ENCODE data around the gene SEMA4C.

The SEMA4C gene

DNA sequence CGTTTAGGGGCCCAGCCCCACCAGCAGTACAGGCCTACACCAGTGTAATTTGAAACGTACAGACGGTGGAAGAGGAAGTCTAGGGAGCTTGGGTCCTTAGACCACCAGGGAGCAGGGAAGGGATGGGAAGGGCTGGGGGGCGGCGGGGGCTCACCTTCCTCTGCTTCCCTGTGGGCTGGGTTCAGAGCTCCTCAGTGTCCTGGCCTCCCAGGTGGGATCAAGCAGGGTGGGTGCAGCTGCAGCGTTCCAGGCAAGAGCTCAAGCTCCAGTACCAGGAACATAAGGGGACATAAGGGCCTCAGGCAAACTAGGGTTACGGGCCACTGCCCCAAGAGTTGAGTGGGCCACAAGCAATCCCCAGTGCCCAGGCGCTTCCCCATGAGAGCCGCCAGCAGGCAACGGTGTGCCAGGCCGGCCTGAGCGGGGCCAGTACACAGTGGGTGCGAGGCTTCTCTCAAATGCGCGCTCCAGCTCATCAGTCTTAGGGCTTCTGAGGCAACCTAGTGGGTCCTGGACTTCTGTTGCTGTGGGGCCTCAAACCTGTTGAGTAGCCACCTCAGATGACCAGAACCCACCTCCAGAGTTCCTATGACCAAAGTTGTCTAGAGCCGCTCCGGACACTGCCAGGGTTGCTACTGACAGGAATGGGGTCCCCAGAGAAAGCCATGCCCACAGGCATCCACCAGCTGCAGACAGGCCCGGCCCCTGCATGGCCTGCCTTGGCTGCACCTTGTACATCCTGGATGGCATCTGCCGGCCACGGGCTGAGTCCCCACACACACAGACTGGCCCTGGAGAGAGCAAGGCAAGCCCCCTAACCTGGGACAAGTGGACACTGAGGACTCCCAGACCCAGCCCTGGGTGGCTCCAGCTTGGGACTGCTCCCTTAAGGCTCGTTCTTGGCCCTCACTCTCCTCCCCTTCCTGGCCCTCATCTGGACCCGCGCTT, 31.3 kb downstream of the SEMA4C start:
- in situ Hi-C loops (cut with MboI; ENCODE audit: low sequenced_read_pairs, unreplicated experiment) = no loop called here
- no peak for TF ChIP-seq CTCF (IDR thresholded peaks at IDR 0.05; ENCODE audit: borderline replicate concordance, control extremely low read depth, extremely low read depth, insufficient read depth, missing control alignments)
- no peak for DNase-seq (ENCODE audit: low spot score)

DNA sequence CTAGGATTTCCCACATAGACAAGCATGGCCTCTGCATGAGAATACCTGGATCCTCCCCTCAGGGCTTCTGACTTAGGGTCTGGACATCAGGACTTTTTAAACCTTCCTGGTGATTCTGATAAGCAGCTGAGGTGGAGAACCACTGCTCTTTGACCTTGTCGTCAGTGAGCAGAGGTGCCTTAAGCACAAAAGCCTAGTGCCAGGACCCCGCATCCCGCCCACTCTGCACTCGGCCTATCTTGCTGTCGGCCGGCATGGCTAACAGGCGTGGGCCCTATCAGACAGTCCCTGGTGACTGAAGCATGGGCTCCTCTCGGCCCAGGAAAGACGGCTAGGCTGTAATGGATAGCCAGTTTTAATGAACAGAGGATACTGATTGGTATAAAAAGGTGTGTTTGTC, 32.3 kb downstream of the SEMA4C start:
- TF ChIP-seq CTCF (IDR thresholded peaks at IDR 0.05; ENCODE audit: borderline replicate concordance, control extremely low read depth, extremely low read depth, insufficient read depth, missing control alignments) = no peak
- DNase-seq (ENCODE audit: low spot score) = no peak
- in situ Hi-C loops (cut with MboI; ENCODE audit: low sequenced_read_pairs, unreplicated experiment) = no loop called here

DNA sequence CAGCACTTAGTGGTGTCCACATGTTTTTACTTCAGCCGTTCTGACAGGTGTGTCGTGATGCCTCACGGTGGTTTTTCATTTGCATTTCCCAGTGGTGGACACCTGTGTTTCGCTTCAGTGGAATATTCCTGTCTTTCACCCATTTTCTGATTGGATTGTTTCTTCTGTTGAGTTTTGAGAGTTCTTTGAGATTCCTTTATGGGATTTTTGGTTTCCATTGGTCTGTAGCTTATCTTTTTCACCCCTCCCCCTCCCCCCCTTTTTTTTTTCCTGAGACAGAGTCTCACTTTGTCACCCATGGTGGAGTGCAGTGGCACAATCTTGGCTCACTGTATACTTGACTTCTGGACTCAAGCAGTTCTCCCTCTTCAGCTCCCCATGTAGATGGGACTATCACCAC, 34.0 kb downstream of the SEMA4C start:
- no peak for DNase-seq (ENCODE audit: low spot score)
- in situ Hi-C loops (cut with MboI; ENCODE audit: low sequenced_read_pairs, unreplicated experiment) = no loop called here
- no peak for TF ChIP-seq CTCF (IDR thresholded peaks at IDR 0.05; ENCODE audit: borderline replicate concordance, control extremely low read depth, extremely low read depth, insufficient read depth, missing control alignments)

DNA sequence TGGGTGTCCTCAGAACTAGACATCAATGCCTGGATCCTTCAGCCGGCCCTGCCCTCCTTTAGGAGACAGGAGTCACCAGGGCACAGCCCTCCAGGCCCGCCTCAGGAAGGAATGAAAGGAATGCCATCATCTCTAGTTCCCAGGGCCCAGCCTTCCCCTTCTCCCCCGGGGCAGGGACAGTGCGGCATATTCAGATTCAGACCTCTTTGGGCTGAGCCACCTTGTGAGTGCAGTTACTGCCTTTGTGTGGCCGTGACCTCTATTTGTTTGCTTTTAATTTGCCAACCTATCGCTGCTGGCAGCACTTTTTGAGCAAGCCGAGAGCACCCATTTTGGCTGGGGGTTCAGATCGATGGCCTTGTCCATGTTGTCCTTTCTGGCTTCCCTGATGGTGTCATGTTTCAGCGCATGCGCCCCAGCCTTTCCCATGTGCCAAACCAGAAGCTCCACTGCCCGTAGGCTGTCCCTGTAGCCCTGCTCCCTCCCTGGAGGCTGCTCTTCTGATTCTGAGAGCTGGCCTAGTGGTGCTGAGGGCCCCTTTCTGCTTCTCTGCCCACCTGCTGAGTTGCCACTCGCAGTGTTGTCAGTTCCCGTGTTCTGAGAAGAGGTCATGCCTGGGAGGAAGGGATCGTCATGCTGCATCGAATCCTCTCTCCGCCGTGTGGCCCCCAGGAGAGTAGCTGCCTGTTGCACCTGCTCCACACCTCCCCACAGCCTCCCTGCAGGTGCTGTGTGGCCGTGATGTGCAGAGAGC, 36.9 kb downstream of the SEMA4C start:
- no peak for TF ChIP-seq CTCF (IDR thresholded peaks at IDR 0.05; ENCODE audit: borderline replicate concordance, control extremely low read depth, extremely low read depth, insufficient read depth, missing control alignments)
- in situ Hi-C loops (cut with MboI; ENCODE audit: low sequenced_read_pairs, unreplicated experiment) = no loop called here
- no peak for DNase-seq (ENCODE audit: low spot score)

GRCh38 chr2:96832408-96832753, 37.5 kb downstream of the SEMA4C start:
- in situ Hi-C loops (cut with MboI; ENCODE audit: low sequenced_read_pairs, unreplicated experiment) = no loop called here
- no peak for DNase-seq (ENCODE audit: low spot score)
- no peak for TF ChIP-seq CTCF (IDR thresholded peaks at IDR 0.05; ENCODE audit: borderline replicate concordance, control extremely low read depth, extremely low read depth, insufficient read depth, missing control alignments)

- no peak for DNase-seq (ENCODE audit: low spot score)
- TF ChIP-seq CTCF (IDR thresholded peaks at IDR 0.05; ENCODE audit: borderline replicate concordance, control extremely low read depth, extremely low read depth, insufficient read depth, missing control alignments) = no peak
- in situ Hi-C loops (cut with MboI; ENCODE audit: low sequenced_read_pairs, unreplicated experiment) = no loop called here
These were observed 38.2 kb downstream of the SEMA4C start for GRCh38 chr2:96831679-96832078.
